ENCODE data around the gene PEX13.

Gene PEX13

DNA sequence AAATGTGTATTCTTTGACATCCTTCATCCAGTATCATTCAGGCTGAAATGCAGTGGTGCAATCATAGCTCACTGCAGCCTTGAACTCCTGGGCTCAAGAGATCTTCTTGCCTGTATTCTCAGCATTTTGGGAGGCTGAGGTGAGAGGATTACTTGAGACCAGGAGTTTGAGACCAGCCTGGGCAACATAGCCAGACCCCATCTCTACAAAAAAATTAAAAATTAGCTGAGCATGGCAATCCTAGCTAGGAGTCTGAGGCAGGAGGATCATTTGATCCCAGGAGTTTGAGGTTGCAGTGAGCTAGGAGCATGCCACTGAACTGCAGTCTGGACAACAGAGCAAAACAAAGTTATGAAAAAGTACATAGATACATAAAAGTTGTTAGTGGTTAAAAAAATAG, 72.3 kb downstream of the PEX13 start:
- DNase-seq = no peak

DNA sequence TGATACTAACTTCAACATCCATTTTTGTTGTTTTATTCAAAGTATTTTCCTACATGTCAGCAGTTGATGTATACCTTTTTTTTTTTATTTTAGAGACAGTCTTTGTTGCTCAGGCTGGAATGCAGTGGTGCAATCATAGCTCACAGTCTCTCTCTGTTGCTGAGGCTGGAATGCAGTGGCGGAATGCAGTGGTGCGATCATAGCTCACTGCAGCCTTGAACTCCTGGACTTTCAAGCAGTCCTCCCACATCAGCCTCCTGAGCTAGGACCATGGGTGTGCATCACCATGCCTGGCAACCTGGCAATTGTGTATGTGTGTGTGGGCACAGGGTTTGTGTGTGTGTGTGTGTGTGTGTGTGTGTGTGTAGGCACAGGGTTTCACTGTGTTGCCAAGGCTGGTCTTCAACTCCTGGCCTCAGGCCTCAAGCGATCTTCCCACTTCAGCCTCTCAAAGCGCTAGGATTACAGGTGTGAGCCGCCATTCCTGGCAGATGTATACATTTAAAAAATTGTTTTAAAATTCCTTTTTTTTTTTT, 72.9 kb downstream of the PEX13 start:
- DNase-seq = no peak

DNA sequence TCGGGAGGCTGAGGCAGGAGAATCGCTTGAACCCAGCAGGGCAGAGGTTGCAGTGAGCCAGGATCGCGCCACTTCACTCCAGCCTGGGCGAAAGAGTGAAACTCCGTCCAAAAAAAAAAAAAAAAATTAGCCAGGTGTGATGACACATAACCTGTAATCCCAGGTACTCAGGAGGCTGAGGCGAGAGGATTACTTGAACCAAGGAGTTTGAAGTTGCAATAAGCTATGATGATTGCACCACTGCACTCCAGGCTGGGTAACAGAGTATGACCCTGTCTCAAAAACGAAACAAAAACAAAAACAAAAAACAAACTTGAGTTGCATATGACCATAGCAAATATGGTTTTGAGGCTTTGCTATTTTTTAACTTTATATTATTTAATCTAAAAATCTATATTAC, 74.0 kb downstream of the PEX13 start:
- DNase-seq = no peak

DNA sequence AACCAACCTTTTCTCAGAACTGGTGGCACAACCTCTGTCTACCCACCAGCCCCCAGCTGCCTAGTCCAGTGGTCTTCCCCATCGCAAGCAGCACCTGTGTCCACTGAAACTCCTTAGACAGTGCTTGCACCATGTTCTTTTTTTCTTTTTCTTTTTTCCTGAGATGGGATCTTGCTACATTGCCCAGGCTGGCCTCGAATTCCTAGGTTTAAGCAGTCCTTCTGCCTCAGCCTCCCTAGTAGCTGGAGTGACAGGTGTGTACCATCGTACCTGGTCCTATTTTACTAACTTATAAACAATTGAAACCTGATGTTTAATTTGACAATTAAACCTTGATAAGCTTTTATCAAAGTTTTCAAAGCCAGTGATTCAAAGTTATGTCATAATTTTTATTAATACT, 78.9 kb downstream of the PEX13 start:
- no peak for DNase-seq

DNA sequence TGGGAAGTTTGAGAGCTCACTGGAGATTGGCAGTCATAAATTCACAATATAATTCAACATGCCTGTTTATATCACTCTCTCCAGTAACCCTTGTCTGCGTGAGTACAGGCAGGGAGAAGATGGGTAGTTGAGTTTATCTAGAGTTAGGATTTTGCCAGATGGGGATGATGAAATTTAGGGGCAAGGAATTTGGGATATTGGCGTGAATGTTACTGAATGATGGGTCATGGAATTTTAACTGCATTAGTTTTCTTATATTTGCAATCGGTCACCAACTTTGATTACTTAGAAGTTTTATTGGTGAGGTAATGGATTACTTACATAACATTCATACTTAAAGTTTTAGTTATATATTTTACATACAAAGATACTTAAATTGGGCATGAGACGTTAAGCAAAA, 83.3 kb downstream of the PEX13 start:
- DNase-seq = no peak

Measured in hippocampal formation (tissue), 2 donors.